GM12874 (cell line): ENCODE data around the gene MT1X.

Experiments used
- TF ChIP-seq, protein P1 (sequence below): IDR thresholded peaks from 2 replicates; pipeline ENCODE4 v1.5.1; 2011; ENCODE audit warnings: low read depth, mild to moderate bottlenecking, control low read depth, low read length, moderate library complexity; ENCODE audit not compliant: insufficient read depth

Gene MT1X

DNA sequence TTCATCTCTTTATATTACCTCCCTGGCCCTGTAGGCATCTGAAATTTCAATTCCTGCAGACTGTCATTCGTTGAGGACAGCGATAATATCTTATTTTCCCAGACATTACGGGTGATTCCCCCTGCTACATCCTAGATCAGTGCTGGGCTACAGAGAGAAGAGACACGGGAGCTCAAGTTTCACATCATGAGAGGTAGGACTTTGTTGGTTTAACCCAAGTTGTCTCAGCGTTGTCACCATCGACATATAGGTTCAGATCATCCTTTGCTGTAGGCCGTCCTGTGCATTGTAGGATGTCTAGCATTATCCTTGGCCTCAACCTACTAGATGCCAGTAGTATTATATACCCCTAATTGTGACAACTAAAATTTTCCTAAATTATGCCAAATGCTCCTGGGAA lies 19.3 kb downstream of the MT1X start:
- TF ChIP-seq, protein P1, sequence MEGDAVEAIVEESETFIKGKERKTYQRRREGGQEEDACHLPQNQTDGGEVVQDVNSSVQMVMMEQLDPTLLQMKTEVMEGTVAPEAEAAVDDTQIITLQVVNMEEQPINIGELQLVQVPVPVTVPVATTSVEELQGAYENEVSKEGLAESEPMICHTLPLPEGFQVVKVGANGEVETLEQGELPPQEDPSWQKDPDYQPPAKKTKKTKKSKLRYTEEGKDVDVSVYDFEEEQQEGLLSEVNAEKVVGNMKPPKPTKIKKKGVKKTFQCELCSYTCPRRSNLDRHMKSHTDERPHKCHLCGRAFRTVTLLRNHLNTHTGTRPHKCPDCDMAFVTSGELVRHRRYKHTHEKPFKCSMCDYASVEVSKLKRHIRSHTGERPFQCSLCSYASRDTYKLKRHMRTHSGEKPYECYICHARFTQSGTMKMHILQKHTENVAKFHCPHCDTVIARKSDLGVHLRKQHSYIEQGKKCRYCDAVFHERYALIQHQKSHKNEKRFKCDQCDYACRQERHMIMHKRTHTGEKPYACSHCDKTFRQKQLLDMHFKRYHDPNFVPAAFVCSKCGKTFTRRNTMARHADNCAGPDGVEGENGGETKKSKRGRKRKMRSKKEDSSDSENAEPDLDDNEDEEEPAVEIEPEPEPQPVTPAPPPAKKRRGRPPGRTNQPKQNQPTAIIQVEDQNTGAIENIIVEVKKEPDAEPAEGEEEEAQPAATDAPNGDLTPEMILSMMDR = no peak

DNA sequence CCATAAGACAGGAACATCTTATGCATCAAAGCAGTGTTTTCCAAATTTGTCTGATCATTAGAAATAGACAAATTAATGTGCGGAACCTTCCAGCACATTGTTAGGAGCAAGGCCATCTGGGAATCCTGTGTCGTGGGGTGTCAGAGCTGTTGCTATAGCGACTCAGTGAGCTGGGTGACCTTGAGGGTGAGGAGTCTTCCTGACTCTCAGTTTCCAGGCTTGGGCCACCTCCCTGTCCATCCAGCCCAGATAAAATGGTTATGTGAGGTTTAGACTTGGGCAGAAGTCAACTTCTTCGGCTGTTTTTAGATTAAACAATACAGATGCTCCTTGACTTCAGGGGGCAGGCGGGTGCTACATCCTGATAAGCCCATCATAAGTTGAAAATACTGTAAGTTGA lies 20.6 kb downstream of the MT1X start:
- TF ChIP-seq, protein P1 = no peak

DNA sequence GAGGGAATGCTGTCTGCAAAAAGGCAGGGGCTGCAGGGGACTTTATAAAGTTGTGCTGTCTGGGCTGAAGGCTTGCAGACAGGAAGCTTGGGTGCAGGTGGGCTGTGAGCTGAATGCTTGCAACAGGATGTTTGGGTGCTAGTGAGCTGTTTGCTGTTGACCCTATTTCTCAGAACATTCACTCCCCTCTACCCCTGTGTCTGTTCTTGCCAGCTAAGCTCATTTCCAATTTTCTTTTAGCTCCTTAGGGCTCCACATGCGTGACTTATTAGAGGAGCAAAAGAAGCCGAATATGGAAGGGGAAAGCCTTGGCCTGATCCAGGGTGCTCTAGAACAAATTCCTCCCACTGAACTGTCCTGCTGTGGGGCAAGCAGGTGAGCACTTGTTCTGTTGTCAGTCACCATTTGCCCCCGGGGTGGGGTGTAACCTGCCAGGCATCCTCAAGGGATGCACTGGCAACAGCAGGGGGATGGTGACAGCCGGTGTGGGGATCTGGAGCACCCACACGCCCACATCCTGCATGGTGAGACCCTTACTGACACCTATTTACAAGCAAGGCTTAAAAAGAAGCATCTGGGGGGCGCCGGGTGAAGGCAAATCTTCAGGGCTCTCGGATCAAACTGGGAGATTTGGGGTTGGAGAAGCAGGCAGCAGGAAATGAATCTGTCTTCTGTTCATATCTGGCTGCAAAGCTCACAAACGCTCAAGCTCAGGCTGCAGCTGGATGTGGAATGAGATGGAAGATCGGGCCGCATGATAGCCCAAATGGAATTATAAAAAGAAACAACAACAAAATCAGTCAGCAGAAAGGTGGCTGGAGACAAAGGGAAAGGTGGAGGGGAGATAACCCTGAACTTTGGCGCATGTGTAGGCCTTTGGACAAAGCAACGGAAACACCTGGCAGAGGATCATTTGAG lies 26.5 kb downstream of the MT1X start:
- TF ChIP-seq, protein P1 = no peak

DNA sequence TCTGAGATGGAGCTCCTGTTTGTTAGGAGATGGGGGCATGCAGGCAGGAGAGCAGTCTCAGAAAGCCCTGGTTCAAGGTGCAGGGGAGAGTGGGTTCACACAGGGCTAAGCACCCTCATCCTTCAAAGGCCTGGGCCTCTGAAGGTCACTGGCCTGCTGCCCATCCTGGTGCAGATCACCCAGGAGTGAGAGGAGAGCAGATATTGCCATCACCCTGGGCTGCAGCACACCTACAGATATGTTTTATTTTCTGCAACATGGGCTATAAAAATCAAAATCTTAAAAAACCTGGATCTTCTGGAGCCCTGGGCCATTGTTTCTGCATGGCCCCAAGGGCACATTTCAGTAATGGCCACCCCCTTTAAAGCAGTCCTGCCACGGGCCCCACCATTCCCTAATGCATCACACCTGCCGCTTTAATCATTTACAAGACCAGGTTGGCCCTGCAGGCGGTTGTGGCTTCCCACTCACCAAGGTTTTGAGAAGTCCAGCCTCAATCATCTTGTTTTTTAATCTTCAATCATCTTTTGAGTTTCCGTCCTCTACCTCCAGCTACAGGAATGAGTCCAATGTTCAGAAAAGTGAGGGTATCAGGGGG lies 27.3 kb downstream of the MT1X start:
- TF ChIP-seq, protein P1 = no peak

DNA sequence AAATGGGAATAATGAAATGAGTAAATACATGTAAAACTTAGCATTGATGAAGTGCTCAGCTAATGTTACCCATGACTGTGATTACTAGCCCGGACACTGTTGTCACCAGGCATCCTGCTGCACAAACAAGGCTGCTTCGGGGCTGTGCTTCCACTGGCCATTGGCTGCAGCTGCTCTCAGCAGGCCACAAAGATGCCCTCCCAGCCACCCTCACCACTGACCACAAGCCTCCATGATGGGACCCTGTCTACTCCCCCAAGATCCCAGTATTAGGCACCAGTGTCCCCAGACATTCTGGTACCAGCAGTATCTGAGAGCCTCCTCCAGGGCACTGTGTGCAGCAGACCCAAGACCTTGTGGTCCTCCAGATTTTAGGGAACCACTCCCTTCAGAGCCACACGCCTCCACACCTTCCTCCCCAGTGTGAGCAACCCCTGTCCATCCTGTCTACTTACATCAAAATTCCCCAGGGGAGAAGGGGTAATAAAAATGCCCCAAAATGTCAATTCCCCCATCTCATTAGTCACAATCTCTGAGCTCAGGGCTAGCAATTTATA lies 28.0 kb downstream of the MT1X start:
- TF ChIP-seq, protein P1 = no peak

DNA sequence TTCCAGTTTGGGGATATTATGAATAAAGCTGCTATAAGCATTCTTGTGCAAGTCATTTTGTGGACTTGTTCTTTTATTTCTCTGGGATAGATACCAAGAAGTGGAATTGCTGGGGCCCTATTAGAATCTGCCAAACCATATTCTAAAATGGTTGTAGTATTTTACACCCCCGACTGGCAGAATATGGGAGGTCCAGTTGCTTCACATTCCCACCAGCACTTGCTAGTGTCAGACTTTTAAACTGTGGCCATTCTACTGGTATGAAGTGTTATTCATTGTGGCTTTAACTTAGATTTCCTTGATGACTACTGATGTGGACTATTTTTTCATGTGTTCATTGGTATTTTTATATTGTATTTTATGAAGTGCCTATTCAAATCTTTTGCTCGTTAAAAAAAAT lies 29.6 kb downstream of the MT1X start:
- TF ChIP-seq, protein P1 = no peak

DNA sequence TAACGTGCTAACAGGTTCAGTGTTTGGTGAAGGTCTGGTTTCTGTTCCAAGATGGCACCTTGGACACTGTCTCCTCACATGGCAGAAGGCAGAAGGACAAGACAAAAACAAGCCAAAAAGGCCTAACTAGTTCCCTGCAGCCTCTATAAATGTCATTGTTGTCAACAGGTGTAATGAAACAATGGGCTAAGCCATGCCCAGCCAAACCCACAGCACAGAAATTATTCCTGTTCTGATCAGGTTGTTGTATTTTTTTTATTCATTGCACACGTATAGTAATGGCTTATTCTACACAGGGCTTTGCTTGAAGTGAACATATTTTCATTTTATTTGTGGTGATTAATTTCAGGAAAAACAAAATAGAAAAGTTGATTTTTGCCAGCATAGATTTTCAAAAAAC lies 31.5 kb downstream of the MT1X start:
- TF ChIP-seq, protein P1 = no peak
